NT2/D1 (cell line): ENCODE results near the gene NDUFAF8.

Experiments
- DNase-seq: peaks from one replicate; pipeline ENCODE4 v3.0.0-alpha.2; 2011; ENCODE audit warnings: low read depth, low spot score
- H3K27me3 ChIP-seq: 2 replicates; pipeline ENCODE4 v1.6.0; 2011; ENCODE audit warnings: mild to moderate bottlenecking; ENCODE audit not compliant: insufficient read length, insufficient read depth
- H3K36me3 ChIP-seq: 2 replicates; pipeline ENCODE4 v1.6.1; 2011; ENCODE audit warnings: mild to moderate bottlenecking, low read length, mixed read lengths; ENCODE audit not compliant: insufficient read depth, insufficient read length
- H3K4me1 ChIP-seq: 2 replicates; pipeline ENCODE4 v1.5.1; 2011; ENCODE audit not compliant: insufficient read depth, insufficient read length
- H3K4me3 ChIP-seq: 2 replicates; pipeline ENCODE4 v1.5.1; 2011; ENCODE audit warnings: low read depth; ENCODE audit not compliant: insufficient read length
- H3K9ac ChIP-seq: 2 replicates; pipeline ENCODE4 v1.6.0; 2011; ENCODE audit warnings: low read depth; ENCODE audit not compliant: insufficient read length
- H3K9me3 ChIP-seq: 2 replicates; pipeline ENCODE4 v1.5.1; 2011; ENCODE audit warnings: mild to moderate bottlenecking, low read length; ENCODE audit not compliant: insufficient read depth
- SUZ12 ChIP-seq: IDR thresholded peaks from 2 replicates; pipeline ENCODE4 v1.6.1; 2011; ENCODE audit not compliant: insufficient read length, insufficient read depth; ENCODE audit errors: extremely low read depth
- YY1 ChIP-seq: IDR thresholded peaks from 2 replicates; pipeline ENCODE4 v1.6.1; 2011; ENCODE audit not compliant: insufficient read length, insufficient read depth
- ZNF274 ChIP-seq: IDR thresholded peaks from 2 replicates; pipeline ENCODE4 v1.6.1; 2011; ENCODE audit warnings: mild to moderate bottlenecking, low read depth, low read length

Gene NDUFAF8

DNA sequence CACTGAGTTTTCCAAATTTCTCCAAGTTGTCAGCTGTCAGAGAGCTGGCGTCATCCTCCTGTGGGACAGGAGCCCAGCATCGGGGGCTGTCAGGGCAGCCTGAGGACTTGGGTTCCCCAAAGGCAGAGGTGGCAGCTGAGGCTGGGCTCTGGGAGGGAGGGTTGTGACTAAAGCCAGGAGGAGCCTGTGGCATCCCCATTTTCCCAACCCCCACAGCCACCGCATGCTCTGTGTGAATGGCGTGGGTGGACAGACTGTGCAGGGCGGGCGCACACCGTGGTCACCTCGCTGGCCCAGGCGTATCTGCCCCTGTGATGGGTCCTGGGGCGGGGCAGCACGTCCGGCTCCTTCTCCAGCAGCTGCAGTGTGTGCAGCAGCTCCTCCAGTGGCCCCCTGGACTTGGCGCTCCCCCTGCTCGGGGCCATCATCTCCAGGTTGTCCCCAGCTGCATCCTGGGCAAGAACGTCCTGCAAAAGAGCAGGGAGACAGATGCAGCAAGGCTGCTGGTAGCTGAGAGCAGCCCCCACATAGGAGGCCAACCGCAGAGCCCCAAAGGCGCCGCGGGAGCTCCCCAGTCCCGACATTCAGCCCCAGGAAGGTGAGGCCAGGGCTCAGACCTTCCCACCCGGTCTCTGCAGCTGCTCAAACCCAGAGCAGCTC, 41.2 kb upstream of the NDUFAF8 start:
- H3K4me3 ChIP-seq = no peak overlapping the region
- no peak overlapping the region for H3K9ac ChIP-seq
- no peaks in the 10 kb centered on the region for H3K9me3 ChIP-seq
- no peak for TF ChIP-seq SUZ12
- no peak for TF ChIP-seq ZNF274
- TF ChIP-seq YY1 = no peak
- H3K4me1 ChIP-seq = peaks cover 22% of the 10 kb centered on the region
- DNase-seq = no peak
- H3K36me3 ChIP-seq = peaks cover 56% of the 10 kb centered on the region
- no peaks in the 10 kb centered on the region for H3K27me3 ChIP-seq

GRCh38 chr17:81198826-81199481, 40.2 kb upstream of the NDUFAF8 start:
- Histone ChIP-seq H3K27me3 (no peaks in the 10 kb centered on the region), H3K9ac (no peak overlapping the region), H3K4me1 (peaks cover 12% of the 10 kb centered on the region), H3K4me3 (no peak overlapping the region), H3K9me3 (no peaks in the 10 kb centered on the region), H3K36me3 (peaks cover 56% of the 10 kb centered on the region)
- TF ChIP-seq YY1 (no peak), SUZ12 (no peak), ZNF274 (no peak)
- DNase-seq = no peak

DNA sequence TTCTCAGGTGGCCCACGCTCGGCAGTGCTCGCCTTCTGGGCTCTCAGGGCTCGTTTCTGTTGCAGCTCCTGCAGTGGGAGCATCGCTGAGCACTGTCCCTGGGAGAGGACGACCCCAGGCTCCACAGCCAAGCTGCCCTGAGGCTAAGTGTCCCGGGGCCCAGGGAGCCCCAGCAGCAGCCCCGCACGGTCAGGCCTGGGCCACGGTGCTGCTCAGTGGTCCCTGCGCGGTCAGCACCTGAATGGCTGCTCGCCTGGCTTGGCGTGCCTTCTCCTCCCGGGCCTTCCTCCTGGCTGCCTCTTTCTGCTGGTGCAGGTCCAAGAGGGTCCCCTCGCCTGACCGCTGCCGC, 39.7 kb upstream of the NDUFAF8 start:
- no peak for DNase-seq
- Histone ChIP-seq H3K9ac (no peak overlapping the region), H3K4me3 (no peak overlapping the region), H3K36me3 (peaks cover 57% of the 10 kb centered on the region), H3K9me3 (no peaks in the 10 kb centered on the region), H3K27me3 (no peaks in the 10 kb centered on the region), H3K4me1 (peaks cover 11% of the 10 kb centered on the region)
- TF ChIP-seq ZNF274 (no peak), SUZ12 (no peak), YY1 (no peak)

DNA sequence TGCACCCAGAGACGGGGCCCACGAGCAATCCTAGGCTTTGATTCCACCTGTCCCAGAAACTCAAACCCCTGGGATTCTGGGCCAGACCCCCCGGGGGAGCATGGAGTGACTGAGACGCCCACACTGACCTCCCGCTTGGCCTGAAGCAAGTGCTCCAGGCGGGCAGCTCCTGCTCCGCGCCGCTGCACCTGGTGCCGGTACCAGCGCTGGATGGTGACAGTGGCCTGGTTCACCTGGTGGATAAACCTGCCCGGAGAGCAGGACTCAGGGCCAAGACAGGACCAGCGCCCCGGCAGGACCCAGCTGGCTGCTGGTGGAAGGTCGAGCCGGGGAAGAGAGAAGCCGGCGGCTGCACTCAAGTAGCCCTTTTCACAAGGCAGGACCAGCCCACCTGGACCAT, 38.9 kb upstream of the NDUFAF8 start:
- H3K9me3 ChIP-seq = no peaks in the 10 kb centered on the region
- H3K9ac ChIP-seq = peak overlapping the region; percentile 22
- TF ChIP-seq SUZ12 (no peak), ZNF274 (no peak), YY1 (no peak)
- H3K36me3 ChIP-seq = peaks cover 55% of the 10 kb centered on the region
- H3K4me3 ChIP-seq = no peak overlapping the region
- DNase-seq = no peak
- peaks cover 11% of the 10 kb centered on the region for H3K4me1 ChIP-seq
- no peaks in the 10 kb centered on the region for H3K27me3 ChIP-seq

GRCh38 chr17:81200695-81201580, 38.2 kb upstream of the NDUFAF8 start:
- Histone ChIP-seq H3K4me3 (no peak overlapping the region), H3K36me3 (peaks cover 52% of the 10 kb centered on the region), H3K27me3 (no peaks in the 10 kb centered on the region), H3K9ac (peak overlapping the region; percentile 15), H3K9me3 (no peaks in the 10 kb centered on the region), H3K4me1 (peaks cover 11% of the 10 kb centered on the region)
- TF ChIP-seq ZNF274 (no peak), YY1 (no peak), SUZ12 (no peak)
- DNase-seq = peak; percentile 28

- TF ChIP-seq YY1 (no peak), SUZ12 (no peak), ZNF274 (no peak)
- Histone ChIP-seq H3K4me1 (peaks cover 11% of the 10 kb centered on the region), H3K27me3 (no peaks in the 10 kb centered on the region), H3K9ac (no peak overlapping the region), H3K9me3 (no peaks in the 10 kb centered on the region), H3K4me3 (no peak overlapping the region), H3K36me3 (peaks cover 50% of the 10 kb centered on the region)
- DNase-seq = no peak
Observed at GRCh38 chr17:81202318-81202717, 36.8 kb upstream of the NDUFAF8 start.

DNA sequence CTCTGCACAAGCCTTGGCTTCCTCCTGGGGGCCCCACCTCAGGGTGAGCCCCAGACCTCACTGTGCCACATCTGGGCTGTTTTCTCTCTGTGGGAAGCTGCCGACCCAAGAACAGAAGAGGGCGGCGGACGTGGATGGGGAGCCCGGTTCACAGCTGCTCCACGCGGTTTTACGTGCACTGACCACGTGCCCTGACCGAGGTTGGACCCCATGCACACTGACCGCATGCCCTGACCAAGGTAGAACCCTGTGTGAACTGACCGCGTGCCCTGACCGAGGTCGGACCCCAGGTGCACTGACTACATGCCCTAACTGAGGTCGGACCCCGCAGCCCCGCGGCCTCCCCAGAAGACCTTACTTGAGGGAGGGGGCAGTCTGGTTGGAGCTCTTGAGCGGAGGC, 36.0 kb upstream of the NDUFAF8 start:
- H3K27me3 ChIP-seq = no peaks in the 10 kb centered on the region
- no peak for TF ChIP-seq SUZ12
- peaks cover 14% of the 10 kb centered on the region for H3K4me1 ChIP-seq
- peak overlapping the region; percentile 10 for H3K9ac ChIP-seq
- DNase-seq = no peak
- no peak overlapping the region for H3K4me3 ChIP-seq
- peaks cover 48% of the 10 kb centered on the region for H3K36me3 ChIP-seq
- H3K9me3 ChIP-seq = no peaks in the 10 kb centered on the region
